AG20443 (cell line): Measurements from ENCODE around the gene CDKN2B-AS1.

Experiments
- DNase-seq: peaks from one replicate; pipeline ENCODE4 v3.0.0; 2012; ENCODE audit warnings: low spot score, mixed read lengths

CDKN2B-AS1 gene

DNA sequence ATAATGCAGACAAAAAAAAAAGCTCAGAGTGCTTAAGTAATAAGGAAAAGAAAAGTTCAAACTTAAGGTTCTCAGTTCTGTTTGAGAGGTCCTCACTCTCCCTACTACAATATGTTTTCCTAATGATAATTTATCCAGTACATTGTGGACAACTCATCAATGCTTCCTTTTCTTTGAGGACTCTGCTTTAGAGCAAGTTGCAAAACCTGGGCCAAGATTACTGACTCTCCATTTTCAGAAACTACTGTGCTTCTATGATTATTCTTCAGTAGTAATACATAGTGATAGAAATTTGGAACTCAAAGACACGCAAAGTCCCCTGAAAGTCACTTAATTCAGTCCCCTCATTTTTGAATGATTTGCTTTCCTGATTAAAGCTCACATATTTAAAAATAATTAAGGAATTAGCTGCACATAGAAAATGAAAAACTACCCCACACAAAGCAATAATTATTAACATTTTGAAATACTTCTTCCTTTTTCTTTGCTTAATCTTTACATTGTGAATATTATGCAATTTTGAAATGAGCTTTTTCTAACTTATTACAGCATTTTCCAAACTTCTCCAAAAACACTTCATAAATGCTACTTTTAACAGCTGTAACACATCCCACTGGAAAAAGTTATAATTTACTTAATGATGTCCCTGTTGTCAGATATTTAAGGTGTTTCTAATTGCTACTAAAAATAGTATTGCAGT is 11.6 kb upstream of the CDKN2B-AS1 start:
- no peak for DNase-seq

DNA sequence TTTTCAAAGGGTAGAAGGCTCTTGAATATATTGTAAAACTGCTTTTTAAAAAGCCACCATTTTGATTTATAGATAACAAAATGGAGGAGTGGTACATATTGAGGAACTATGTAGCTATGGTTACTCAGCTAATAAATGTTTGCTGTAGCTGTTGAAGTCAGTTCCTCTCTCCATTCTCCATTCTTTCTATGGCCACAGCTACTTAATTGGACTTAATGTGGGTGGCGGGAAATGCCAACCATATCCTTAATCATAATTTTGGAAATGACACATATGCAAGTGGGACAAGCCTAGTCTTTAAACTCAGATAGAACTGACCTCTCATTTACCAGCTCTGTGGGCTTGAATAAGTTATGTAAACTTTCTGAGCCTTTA is 11.0 kb upstream of the CDKN2B-AS1 start:
- DNase-seq = no peak

DNA sequence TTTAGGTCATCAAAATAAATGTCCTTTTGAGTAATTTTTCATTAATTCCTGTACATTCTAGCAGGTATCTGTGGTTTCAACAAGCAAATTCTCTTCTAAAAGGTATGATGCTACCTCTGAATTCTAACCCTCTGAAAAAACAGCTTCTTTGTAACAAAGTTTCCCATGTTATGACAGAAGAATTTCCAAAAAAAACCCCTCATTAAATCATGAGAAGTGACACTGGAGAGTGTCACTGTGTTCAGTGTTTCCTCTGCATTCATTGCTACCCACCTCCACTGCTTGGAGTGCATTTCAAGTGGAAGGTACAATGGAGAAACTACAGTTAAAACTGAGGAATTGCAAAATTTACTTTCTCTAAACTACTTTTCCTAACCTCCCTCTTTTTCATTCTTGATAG is 10.5 kb upstream of the CDKN2B-AS1 start:
- DNase-seq = no peak

DNA sequence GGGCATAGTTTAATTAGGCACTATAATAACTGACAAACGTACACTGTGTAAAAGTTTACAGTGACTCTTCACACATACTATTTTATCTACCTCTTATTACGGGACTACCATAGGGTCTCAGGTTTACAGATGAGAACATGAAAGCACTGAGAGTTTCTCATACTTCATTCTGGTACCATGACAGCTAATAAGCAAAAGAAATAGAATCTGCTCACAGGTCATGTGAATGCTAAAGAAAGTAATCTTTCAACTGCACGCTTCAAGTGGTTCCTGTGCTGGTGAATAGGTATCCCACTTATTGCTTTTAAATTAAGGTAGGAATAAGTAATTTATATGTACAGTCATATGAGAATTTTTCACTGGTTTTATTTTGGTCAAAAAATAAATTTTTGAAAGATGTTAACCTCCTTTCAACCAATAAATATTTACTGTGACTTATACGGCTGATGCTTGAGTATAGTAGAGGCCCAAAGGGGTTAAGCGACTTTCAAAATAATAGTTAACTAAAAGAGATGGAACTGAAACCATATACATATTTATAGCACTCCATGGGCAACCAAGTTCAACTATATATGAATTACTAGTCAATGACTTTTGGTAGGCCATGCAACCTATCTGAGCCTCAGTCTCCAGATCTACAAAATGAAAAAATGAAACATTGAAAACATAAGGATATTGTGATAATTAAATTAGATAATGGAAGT is 8.5 kb upstream of the CDKN2B-AS1 start:
- DNase-seq = no peak

DNA sequence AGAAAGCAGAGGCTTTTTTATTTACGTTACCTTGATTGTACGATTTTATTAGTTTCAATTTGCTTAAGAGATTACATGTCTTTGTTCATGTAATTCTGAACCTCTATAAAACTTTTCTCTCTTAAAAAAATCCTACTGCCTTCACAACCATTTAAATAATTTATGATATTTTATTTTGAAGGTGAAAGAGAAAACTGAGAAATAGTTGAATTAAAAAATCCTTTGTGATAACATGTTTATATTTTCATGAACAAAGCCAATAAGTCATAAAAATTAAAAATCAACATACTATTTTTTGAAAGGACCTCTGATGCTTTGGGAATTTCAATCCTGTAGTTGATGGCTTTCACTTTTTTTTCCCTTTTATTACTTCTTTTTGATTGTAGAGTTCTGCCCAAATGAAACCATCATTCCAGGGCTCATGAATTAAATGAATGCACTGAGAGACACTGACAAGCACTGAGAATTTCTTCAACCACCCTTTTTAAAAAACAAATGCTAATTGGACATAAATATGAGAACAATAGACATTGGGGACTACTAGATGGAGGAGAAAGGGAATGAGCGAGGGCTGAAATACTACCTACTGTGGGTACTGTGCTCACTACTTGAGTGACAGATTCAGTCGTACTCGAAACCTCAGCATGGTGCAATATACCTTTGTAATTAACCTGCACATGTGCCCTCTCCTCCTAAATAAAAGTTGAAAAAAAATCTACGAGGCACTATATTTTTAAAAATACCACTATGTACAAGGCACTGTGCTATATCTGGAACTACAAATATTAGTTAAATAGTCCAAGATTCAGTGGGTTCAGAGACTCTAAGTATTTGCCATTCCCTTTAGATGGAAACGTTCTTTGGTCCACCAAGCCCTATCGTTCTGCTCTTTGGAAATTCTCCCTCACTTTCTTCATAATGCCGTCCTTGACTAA is 6.3 kb upstream of the CDKN2B-AS1 start:
- DNase-seq = no peak

DNA sequence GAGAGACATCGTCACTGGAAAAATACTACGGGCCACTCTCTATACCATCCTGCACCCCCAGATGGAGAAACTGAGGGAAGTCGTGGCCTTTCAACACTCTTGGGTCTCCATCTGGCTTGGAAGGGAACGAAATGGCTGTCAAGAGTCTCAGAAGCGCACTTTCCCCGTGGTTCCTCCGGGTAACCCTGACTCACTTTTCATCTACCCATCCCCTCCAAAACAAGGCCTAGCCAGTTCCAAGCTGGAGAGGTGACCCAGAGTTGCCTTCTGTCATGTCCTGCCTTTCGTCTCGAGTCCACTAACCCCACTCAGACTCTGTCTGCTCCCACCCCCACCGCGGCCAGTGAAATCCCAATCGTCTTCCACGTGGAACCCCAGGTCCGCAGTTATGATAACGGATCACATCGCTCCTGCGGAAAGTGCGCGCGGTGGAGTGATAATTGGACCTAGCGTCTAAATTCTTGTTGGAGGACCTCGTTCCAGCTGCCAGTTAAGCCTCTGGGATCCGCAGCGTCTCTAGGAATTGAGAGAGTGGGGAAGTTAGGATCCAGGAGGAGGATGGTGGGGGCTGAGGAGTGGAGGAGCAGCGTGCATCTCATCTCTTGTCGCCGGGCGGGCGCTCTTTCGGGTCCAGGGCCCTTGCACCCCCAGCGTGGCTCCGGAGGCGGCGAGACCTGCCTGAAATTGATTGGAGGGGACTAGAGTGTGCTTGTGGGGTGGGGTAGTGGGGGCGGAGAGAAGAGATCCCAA is 5.0 kb upstream of the CDKN2B-AS1 start:
- no peak for DNase-seq

DNA sequence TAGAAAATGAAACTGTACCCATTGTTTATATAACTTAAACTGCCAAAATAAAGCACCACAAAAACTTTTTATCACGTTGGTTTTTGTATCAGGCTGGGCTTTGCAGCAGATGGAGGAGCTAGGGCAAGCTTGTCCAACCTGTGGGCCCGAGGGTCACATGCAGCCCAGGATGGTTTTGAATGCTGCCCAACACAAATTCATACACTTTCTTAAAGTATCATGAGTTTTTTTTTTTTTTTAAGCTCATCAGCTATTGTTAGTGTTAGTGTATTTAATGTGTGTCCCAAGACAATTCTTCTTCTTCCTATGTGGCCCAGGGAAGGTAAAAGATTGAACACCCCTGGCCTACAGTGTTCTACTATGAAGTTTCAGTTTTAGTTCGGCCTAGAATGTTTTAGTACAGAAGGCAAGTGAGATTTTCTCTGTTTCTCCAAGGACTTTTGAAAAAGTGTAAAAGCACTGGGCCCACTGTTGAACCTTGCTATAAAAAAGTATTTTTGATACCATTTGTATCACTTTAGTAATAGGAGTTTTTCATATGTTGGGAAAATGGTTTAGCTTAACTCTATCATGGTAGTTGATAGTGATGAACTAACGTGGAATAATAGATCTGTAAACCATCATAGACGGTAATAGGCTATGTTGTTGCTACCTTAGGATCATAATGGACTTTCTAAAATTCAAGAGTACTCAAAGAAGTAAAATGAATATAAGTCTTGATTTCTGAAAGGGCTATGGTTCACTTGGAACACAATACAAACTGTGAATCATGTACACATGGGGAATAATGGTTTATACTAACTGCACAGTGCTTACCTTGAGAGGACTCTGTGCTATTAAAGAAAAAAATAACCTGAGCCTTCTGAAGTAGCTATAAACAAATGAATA is 3.3 kb upstream of the CDKN2B-AS1 start:
- DNase-seq = no peak

DNA sequence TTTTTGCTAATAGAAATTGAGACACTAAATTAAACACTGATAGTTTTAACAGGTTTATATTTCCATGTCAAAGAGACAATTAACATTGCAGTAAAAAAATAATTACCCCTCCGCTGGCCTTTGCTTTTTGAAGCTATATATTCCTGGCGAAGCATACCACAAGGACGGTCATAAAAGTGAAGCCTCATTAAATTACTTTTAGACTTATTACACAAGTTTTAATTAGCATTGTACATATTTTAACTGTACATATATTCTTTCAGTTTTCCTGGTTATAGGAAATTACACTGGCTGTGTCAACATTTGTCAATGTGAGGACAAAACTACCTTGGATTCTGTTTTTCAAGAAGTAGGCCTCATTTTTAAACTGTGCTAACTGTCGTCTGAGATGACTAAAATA is 1.6 kb upstream of the CDKN2B-AS1 start:
- DNase-seq = no peak

DNA sequence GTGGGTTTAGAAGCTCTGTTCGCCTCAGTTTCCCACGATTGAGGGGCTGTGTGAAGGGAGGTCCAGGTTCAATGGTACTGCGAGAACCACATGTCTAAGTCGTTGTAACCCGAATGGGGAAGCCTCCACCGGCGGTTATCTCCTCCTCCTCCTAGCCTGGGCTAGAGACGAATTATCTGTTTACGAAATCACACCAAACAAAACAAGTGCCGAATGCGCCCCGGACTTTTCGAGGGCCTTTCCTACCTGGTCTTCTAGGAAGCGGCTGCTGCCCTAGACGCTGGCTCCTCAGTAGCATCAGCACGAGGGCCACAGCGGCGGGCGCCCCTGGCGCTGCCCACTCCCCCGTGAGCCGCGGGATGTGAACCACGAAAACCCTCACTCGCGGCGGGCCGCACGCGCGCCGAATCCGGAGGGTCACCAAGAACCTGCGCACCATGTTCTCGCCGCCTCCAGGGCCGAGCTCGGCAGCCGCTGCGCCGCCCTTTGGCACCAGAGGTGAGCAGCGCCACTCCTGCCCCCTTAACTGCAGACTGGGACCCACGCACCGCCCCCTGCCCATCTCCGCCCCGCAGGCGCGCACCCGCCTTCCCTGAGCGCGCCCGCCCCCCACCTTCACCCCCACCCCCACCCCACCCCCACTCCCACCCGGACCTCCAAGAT is 567 bp upstream of the CDKN2B-AS1 start, which contains the start of gene CDKN2A:
Gene CDKN2A, minus strand, starts transcription at position 500 of the 663 bp plus-strand sequence.
- peak; percentile 12 for DNase-seq

DNA sequence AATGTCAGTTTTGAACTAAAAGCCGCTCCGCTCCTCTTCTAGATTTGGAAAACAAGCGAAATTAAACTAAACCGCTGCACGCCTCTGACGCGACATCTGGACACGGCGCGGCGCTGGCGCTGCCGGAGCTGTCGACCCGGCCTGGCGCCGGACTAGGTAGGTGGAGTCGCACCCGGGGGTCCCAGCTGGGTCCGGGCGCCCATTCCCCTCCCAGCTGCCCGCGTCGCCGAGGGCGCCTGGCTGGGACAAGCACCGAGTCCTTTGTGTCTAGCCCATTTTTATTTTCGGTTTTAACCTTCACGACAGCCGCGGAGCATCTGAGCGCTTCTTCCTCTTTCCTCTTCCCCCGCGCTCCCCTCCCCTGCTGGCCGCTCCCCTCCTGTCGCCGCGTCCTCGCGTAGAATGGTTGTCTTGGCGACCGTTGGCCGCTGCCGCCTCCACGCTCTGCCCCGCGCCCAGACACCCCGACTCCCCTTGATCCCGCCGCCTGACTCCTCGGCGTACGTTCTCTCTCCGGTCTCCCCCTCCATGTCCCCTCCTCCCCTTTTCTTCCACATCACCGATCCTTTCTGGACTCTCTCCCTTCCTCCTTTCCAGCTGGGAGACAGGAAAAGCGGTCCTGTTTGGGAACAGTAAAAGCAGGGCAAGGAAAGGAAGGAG is 545 bp downstream of the CDKN2B-AS1 start:
- DNase-seq = peak; percentile 80

DNA sequence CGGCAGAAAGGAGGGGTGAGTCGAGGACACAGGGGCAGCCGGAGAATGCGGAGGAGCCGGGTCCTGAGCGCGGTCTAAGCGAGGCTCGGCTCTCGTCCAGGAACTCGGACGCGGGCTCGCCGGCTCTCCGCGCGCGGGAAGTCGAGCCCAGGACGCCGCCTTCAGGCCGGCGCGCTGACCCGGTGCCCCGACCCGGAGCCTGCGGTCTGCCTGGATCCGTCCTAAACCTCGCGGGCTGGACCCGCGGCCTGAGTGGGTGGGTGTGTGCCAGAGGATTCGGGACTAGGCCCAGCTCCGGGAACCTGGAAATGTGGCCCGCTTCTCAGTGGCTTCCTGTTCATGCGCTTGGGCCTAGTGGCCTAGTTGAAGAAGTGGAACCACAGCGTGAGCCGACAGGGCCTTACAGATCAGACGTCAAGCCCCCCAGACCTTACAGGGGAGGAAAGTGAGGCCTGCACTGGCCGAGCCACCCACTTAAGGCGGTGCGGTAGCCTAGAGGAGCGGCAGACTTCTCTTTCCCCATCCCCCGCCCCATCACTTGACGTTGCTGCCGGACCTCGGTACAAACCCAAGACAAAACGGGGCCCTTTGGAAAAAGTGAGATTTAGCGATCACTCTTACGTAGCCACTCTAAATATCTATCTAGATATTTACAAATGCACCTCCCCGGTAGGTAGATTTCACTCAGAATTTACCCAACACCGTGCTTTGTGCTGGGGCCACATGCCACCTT is 1.2 kb downstream of the CDKN2B-AS1 start:
- DNase-seq = peak; percentile 72

DNA sequence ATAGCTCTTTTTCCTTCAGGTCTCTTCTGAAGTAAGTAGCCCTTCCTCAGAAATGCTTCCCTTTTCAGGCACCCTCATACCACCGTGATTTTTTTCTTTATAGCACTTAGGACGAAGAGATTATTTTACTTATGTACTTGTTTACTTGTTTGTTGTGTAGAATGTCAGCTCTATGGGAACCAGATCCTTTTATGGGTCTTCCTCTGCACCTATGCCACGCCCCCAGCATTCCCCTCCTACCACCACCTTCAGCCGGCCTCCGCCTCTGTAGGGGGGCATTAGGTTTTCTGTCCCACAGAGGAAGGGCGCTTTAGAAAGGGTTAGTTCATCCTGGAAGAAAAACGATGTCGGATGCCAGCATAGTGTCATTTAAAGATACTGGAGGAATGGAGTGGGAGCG is 1.8 kb downstream of the CDKN2B-AS1 start:
- DNase-seq = no peak

DNA sequence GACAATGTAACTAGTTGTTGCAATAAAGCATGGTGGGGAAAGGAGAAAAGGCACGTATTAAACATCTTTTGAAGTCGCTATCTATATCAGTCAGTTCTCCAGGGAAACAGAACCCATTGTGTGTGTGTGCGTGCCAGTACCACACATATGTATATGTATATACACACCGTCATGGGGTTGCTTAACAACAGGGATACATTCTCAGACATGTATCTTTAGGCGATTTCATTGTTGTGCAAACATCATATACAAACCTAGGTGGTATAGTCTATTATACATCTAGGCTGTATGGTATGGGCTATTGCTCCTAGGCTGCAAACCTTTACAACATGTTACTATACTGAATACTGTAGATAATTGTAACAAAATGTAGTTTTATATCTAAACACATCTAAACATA is 2.3 kb downstream of the CDKN2B-AS1 start:
- no peak for DNase-seq

DNA sequence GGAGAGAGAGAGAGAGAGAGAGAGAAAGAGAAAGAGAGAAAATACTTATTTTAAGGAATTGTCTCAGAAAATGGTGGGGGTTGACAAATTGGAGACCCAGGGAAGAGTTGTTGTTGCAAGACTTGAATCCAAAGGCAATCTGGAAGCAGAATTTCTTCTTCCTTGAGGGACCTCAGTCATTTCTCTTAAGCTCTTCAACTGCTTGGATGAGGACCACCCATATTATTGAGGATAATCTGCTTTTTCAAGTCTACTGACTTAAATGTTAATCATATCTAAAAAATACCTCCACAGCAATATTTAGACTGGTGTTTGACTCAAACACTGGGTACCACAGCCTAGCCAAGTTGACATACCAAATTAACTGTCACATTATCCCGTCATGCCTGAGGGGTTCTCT is 2.9 kb downstream of the CDKN2B-AS1 start:
- DNase-seq = no peak

DNA sequence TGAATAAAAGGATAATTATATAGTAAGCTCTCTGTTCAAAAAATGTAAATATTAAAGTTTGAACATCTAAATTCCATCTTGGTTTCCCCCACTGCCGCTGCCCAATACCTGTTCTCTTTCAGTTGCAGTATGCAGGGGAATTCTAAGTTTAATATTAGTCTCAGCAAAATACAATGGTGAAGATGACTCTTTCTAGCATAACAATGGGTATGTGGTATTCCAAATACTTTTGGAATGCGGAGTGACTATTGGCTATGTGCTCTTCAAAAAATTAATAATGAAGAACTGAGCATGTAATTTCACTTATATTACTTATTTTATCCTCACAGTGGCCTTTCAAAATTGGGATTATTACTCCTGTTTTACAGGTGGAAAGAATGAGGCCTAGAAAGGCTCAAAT is 3.4 kb downstream of the CDKN2B-AS1 start:
- DNase-seq = no peak

DNA sequence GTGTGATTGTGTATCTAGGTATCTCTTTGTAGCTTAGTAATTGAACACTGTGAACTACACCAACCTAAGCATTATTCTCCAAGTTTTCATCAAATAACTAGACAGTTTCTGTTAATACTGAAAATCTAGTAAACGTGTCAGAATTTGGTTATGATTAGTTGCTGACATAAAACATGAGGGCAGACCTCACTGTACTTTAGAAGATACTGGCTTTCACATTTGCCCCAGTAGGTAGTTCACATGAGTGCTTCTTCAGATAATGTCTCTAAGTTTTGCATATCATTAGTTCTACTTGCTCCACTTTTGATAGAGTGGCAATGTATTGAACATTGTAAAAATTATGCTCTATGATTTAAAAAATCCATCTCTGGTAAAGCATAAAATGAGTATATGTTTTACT is 7.4 kb downstream of the CDKN2B-AS1 start:
- no peak for DNase-seq

DNA sequence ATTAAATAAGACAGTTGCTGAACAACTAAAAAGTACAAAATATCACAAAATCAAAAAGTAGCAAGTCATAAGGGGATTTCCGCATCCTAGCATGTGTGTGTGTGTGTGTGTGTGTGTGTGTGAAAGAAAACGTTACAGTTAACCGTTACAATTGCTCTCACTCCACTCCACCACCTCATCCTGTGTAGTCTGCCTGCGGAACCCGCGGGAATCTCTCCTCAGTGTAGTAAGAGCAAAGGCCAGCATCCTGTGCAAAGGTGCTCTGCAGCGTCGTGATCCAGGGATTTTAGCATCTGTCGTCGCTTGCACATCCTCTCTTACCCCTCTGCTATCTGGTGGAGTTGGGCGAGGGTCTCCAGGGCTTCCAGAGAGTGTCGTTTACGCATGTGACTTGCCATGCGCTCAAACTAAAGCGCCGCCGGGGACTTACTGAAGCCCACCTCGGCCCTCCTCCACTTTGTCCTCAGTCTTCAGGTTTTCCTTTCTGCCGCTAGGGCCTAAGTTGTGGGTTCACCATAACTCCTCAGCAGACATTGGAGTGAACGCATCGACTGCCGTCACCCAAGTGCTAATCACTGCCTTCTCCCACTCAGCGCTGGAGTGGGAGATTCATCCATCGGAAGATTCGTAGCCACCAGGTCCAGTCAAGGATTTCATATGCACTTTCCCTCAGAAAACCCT is 10.6 kb downstream of the CDKN2B-AS1 start:
- DNase-seq = no peak
